Measurements from ENCODE around the gene MXD3.

- TF ChIP-seq, protein P1, sequence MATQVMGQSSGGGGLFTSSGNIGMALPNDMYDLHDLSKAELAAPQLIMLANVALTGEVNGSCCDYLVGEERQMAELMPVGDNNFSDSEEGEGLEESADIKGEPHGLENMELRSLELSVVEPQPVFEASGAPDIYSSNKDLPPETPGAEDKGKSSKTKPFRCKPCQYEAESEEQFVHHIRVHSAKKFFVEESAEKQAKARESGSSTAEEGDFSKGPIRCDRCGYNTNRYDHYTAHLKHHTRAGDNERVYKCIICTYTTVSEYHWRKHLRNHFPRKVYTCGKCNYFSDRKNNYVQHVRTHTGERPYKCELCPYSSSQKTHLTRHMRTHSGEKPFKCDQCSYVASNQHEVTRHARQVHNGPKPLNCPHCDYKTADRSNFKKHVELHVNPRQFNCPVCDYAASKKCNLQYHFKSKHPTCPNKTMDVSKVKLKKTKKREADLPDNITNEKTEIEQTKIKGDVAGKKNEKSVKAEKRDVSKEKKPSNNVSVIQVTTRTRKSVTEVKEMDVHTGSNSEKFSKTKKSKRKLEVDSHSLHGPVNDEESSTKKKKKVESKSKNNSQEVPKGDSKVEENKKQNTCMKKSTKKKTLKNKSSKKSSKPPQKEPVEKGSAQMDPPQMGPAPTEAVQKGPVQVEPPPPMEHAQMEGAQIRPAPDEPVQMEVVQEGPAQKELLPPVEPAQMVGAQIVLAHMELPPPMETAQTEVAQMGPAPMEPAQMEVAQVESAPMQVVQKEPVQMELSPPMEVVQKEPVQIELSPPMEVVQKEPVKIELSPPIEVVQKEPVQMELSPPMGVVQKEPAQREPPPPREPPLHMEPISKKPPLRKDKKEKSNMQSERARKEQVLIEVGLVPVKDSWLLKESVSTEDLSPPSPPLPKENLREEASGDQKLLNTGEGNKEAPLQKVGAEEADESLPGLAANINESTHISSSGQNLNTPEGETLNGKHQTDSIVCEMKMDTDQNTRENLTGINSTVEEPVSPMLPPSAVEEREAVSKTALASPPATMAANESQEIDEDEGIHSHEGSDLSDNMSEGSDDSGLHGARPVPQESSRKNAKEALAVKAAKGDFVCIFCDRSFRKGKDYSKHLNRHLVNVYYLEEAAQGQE (IDR thresholded peaks at IDR 0.05), result no peak
- no peak for TF ChIP-seq JUN (IDR thresholded peaks at IDR 0.05)
- TF ChIP-seq, protein P2, sequence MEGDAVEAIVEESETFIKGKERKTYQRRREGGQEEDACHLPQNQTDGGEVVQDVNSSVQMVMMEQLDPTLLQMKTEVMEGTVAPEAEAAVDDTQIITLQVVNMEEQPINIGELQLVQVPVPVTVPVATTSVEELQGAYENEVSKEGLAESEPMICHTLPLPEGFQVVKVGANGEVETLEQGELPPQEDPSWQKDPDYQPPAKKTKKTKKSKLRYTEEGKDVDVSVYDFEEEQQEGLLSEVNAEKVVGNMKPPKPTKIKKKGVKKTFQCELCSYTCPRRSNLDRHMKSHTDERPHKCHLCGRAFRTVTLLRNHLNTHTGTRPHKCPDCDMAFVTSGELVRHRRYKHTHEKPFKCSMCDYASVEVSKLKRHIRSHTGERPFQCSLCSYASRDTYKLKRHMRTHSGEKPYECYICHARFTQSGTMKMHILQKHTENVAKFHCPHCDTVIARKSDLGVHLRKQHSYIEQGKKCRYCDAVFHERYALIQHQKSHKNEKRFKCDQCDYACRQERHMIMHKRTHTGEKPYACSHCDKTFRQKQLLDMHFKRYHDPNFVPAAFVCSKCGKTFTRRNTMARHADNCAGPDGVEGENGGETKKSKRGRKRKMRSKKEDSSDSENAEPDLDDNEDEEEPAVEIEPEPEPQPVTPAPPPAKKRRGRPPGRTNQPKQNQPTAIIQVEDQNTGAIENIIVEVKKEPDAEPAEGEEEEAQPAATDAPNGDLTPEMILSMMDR (IDR thresholded peaks at IDR 0.05), result no peak
- TF ChIP-seq PHF8 (IDR thresholded peaks at IDR 0.05; ENCODE audit: borderline replicate concordance, low read depth), result no peak
- no peak for TF ChIP-seq ZFP36 (IDR thresholded peaks at IDR 0.05; ENCODE audit: borderline replicate concordance, partially characterized antibody)
- TF ChIP-seq, protein P3, sequence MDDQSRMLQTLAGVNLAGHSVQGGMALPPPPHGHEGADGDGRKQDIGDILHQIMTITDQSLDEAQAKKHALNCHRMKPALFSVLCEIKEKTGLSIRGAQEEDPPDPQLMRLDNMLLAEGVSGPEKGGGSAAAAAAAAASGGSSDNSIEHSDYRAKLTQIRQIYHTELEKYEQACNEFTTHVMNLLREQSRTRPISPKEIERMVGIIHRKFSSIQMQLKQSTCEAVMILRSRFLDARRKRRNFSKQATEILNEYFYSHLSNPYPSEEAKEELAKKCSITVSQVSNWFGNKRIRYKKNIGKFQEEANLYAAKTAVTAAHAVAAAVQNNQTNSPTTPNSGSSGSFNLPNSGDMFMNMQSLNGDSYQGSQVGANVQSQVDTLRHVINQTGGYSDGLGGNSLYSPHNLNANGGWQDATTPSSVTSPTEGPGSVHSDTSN (IDR thresholded peaks at IDR 0.05), result no peak
Measured at GRCh38 chr5:177358370-177358819, 46.7 kb upstream of the MXD3 start.

Data from A549 (cell line).